Measurements from ENCODE around the gene L1TD1. TPM values are rescaled to one million over a fixed set of nuclear protein-coding genes. Genes with fewer than 3 reads are reported as not detected.
"Not testable (repeated sequence)": the region's sequence is repeated elsewhere in the genome, so short reads cannot be mapped to it uniquely, and the experiment has no call there.

L1TD1 gene
- total RNA-seq = not detected

GRCh38 chr1:62194651-62195544 lies at the start of gene L1TD1:
TSS of gene L1TD1 (plus strand) at chr1:62194849. CDS start at chr1:62206629, 11,780 bp downstream.
- DNase-seq (ENCODE audit: low read depth in 2 of 3, low spot score in 2 of 3) = no peak

- no peak for DNase-seq (ENCODE audit: low read depth in 2 of 3, low spot score in 2 of 3)
Measured at GRCh38 chr1:62159940-62160348, 34.7 kb upstream of the L1TD1 start.

GRCh38 chr1:62161711-62162110 lies 32.9 kb upstream of the L1TD1 start:
- no peak for DNase-seq (ENCODE audit: low read depth in 2 of 3, low spot score in 2 of 3)

GRCh38 chr1:62170380-62170779 lies 24.3 kb upstream of the L1TD1 start:
- DNase-seq (ENCODE audit: low read depth in 2 of 3, low spot score in 2 of 3) = not testable (repeated sequence)

GRCh38 chr1:62175568-62176179 lies 19.0 kb upstream of the L1TD1 start:
- peak; percentile 17 to 73 (median 44) for DNase-seq (ENCODE audit: low read depth in 2 of 3, low spot score in 2 of 3)

GRCh38 chr1:62176597-62177312 lies 17.9 kb upstream of the L1TD1 start:
- DNase-seq (ENCODE audit: low read depth in 2 of 3, low spot score in 2 of 3) = no peak

GRCh38 chr1:62177621-62178020 lies 17.0 kb upstream of the L1TD1 start:
- DNase-seq (ENCODE audit: low read depth in 2 of 3, low spot score in 2 of 3) = no peak

- DNase-seq (ENCODE audit: low read depth in 2 of 3, low spot score in 2 of 3) = no peak
Measured at GRCh38 chr1:62178372-62178771, 16.3 kb upstream of the L1TD1 start.

GRCh38 chr1:62180054-62180453 lies 14.6 kb upstream of the L1TD1 start:
- DNase-seq (ENCODE audit: low read depth in 2 of 3, low spot score in 2 of 3) = not testable (repeated sequence)

- no peak for DNase-seq (ENCODE audit: low read depth in 2 of 3, low spot score in 2 of 3)
Measured at GRCh38 chr1:62180639-62181038, 14.0 kb upstream of the L1TD1 start.

GRCh38 chr1:62181532-62181931 lies 13.1 kb upstream of the L1TD1 start:
- no peak for DNase-seq (ENCODE audit: low read depth in 2 of 3, low spot score in 2 of 3)

GRCh38 chr1:62182157-62182556 lies 12.5 kb upstream of the L1TD1 start:
- DNase-seq (ENCODE audit: low read depth in 2 of 3, low spot score in 2 of 3) = not testable (repeated sequence)

- not testable (repeated sequence) for DNase-seq (ENCODE audit: low read depth in 2 of 3, low spot score in 2 of 3)
Measured at GRCh38 chr1:62183164-62184020, 11.3 kb upstream of the L1TD1 start.

- no peak for DNase-seq (ENCODE audit: low read depth in 2 of 3, low spot score in 2 of 3)
Measured at GRCh38 chr1:62184336-62184735, 10.3 kb upstream of the L1TD1 start.

- not testable (repeated sequence) for DNase-seq (ENCODE audit: low read depth in 2 of 3, low spot score in 2 of 3)
Measured at GRCh38 chr1:62185233-62185632, 9.4 kb upstream of the L1TD1 start.

GRCh38 chr1:62185677-62186076 lies 9.0 kb upstream of the L1TD1 start:
- DNase-seq (ENCODE audit: low read depth in 2 of 3, low spot score in 2 of 3) = no peak

- DNase-seq (ENCODE audit: low read depth in 2 of 3, low spot score in 2 of 3) = no peak
Measured at GRCh38 chr1:62187548-62187947, 7.1 kb upstream of the L1TD1 start.

GRCh38 chr1:62188111-62188510 lies 6.5 kb upstream of the L1TD1 start:
- DNase-seq (ENCODE audit: low read depth in 2 of 3, low spot score in 2 of 3) = no peak

GRCh38 chr1:62196086-62196690 lies 1.5 kb downstream of the L1TD1 start:
- no peak for DNase-seq (ENCODE audit: low read depth in 2 of 3, low spot score in 2 of 3)
